NCI-H2107 treated with DMSO at 0.1 percent for 48 hours (cell line): ENCODE data around the gene AVPR1B.
"Not testable (repeated sequence)": the region's sequence is repeated elsewhere in the genome, so short reads cannot be mapped to it uniquely, and the experiment has no call there.

Experiments used
- DNase-seq: peaks from one replicate; lab custom pipeline; 2025; ENCODE audit not compliant: unreplicated experiment; lab: John Stamatoyannopoulos, UW

Gene AVPR1B

DNA sequence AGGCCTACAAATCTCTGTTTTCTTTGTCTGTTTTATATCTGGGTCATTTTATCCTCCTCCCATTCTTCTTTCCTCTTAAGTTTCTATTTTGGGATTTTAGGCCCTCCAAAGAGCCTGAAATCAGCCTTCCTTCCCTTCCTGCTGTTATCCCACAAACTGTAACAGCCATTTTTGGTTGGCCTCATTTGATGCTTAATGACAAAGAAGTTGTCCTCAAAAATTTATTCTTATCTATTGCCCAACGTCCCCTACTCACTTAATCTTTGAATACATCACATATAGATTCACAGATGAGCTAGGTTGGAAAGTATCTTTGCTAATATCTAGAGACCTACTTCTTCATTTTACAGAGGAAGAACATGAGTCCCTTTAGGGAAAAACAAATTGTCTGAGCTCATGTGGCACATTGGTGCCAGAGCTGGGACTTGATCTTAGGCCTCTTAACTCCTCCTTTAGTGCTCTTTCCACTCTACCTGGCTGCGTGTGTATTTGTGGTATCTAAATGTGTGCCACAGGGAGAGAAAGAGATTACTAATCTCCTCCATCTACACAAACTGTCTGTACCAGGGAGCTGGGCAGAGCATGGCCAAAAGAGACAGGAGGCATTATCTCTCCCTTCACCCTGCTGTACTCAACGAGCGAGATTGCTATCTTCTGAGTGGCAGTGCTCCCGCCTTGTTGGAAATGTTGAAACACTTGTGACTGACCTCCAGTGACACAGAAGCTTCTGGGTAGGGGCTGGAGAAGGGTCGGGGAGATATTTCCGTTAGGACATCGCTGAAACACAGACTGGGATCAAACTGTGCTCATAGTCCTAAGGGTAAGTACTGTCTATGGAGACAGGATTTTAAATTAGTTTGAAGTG is 34.1 kb downstream of the AVPR1B start:
- no peak for DNase-seq

DNA sequence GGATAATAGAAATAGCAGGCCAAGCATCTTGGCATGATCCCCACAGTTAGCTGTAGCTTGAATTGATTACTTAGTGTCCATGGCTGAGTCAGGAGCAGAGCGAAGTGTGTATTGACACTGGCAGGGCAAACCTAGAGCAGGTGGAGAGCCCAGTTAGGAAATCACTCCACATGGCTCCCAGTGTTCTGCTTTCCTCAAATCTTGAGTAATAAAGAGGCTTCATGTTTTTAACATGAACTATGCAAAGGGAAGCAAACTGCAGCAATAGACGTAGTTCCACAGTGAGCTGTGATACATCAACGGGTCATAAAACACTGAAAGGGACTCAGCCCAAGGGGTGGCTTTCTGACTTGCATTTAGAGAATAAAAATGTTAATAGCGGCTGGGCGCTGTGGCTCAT is 35.3 kb downstream of the AVPR1B start:
- no peak for DNase-seq

DNA sequence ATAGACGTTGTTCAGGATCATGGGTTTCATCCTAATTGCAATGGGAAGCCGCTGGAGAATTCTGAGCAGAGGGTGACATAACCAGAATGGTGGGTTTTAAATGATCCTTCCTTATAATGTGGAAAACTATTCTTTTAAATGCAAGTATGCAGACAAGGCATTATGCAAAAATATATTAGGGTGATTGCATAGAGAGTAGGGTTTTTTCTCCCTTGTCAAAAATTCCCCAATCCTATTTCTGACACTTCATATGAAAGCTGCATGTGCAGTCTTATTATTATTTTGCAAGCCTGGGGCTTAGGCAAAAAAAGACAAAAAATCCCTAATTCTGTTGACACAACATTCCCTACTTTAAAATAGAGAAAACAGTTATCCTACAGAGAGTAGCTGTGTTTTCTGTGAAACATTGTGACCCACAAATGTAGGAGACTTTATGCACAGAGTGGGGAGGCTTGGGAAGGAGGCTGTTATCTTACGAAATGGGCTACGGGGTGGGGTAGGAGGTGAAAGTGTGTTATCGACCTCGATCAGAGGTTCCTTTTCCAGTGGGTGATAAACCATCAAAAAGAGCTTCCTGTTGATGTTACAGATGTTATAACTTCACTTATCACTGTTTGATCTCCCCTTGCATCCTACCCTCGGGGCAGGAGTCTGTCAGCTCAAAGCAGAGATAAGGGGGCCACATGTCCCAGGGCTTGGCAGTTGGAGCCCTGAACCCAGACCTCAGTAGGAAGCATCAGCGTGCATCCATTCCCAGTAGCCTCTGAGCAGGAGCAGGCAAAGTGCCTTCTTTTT is 37.0 kb downstream of the AVPR1B start:
- DNase-seq: no peak

DNA sequence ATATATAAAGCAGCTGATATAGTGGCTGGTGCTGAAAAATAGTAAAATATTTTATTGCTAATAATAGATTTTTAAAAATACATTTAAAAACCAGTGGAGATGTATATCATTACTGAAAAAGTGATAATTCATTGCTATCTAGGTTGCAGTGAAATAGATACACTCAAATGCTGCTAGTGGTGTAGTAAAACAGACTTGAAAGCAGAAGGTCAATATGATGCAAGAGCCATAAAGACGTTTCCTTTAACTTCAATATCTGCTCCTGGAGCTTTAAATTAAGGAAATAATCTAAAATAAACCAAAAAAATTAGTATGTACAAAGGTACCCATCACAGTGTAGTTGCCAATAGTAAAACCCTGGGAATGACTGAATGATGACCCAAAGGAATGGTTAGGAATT is 38.1 kb downstream of the AVPR1B start:
- no peak for DNase-seq

DNA sequence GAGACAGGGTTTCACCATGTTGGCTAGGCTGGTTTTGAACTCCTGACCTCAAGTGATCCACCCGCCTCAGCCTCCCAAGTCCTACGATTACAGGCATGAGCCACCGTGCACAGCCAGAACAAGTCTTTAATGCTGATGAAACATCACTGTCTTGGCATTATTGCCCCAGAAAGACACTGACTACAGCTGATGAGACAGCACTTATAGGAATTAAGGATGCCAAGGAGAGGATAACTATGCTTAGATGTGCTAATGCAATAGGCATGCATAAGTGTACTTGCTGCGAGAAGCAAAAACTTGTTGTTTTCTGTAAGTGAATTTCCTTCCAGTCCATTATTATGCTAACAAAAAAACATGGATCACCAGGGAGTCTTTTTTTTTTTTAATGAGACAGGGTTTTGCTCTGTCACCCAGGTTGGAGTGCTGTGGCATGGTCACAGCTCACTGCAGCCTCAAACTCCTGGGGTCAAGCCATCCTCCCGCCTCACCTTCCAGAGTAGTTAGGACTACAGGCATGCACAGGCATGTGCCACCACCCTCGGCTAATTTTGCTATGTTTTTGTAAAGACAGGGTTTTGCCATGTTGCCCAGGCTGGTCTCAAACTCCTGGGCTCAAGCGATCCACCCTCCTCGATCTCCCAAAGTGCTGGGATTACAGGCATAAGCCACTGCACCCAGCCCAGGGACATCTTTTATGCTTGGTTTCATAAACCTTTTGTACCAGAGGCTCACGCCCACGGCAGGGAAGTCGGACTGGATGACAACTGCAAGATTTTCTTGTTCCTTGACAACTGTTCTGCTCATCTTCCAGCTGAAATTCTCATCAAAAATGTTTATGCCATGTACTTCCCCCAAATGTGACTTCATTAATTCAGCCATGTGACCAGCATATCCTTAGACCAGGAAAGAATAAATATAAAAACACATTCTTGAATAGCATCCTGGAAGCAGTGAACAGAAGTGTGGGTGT is 41.1 kb downstream of the AVPR1B start:
- no peak for DNase-seq

DNA sequence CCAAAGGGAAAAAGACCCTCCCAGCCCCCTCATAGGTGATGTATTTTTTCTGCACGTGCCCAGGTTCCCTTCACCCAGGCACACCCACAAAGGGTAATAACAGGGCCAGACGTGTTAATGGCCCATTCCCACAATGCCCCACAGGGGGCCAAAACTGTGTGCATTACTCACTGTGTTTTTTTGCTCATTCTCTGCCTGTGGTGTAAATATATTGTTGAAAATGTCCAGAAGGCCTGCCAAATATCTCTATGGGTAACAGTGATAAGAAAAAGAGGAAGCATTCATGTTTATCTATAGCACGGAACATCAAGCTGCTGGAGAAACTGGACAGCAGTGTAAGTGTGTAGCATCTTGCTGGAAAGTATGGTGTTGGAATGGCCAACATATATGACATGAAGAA is 42.3 kb downstream of the AVPR1B start:
- no peak for DNase-seq

DNA sequence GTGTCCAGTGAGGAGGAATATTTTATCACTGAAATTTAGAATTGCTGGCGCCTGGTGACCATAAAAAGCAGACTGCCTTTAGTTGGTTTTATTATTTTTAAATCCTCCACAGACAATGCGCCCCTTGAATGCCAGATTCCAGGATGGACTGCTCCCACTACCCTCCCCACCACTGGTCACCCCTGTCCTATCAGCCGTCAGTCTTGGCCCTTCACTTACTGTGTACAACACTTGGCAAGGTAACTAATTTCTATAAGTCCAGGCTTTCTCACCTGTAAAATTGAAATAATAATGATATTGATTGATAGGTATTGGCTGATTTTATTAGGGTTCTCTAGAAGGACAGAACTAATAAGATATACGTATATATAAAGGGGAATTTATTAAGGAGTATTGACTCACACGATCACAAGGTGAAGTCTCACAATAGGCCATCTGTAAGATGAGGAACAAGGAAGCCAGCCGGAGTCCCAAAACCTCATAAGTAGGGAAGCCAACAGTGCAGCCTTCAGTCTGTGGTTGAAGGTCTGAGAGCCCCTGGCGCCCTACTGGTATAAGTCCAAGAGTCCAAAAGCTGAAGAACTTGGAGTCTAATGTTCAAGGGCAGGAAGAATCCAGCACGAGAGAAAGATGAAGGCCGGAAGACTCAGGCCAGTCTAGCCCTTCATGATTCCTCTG is 46.4 kb downstream of the AVPR1B start:
- no peak for DNase-seq

DNA sequence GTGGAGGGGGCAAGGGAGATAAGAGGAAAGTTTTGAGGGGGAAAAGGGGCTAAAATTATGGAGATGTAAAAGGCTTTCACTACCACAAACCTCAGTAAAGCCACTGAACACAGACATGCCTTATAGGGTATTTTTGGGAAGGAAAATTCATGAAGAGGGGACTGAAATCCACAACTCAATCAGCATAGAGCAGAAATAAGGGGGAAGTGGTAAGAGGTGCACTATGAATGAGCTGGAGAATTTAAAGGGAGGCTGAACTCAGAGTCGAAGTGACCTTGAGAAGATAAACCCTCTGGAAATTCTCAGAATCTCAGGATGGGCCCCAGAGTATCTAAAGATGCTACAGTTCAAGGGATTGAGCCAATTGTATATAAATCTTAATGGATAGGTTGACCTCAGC is 48.9 kb downstream of the AVPR1B start:
- no peak for DNase-seq

DNA sequence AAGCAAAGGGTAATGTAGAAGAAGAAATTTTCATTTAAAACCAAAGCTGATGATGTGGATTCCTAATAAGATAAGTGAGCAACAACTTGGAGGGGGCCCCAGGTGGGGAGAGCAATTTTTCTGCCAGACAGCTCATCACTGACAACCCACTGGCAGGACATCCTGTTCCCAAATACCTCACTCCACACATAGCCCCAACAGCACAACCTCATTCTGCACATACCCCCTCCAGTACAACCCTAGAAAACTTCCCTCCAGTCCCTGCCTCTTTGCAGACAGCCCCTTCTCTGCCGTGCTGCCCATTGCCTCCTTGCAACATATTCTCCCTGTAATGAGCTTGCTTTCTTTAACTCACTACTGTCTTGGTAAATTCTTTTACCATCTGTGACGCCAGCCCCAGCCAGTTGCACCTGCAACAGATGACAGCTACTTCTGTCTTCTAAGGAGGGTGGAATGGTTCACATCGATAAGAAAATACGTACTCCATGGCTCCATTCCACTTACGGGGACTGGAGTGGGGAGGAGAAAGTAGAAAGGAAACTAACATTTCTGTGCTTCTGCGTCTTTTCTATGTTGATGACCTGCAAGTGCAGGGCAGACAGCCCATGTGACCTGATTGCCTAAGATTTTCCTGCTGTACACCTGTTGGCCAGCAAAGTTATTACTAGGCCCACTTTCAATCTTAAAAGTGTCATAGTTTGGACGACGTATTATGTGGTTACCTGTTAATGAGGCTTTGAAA is 49.5 kb downstream of the AVPR1B start:
- no peak for DNase-seq

DNA sequence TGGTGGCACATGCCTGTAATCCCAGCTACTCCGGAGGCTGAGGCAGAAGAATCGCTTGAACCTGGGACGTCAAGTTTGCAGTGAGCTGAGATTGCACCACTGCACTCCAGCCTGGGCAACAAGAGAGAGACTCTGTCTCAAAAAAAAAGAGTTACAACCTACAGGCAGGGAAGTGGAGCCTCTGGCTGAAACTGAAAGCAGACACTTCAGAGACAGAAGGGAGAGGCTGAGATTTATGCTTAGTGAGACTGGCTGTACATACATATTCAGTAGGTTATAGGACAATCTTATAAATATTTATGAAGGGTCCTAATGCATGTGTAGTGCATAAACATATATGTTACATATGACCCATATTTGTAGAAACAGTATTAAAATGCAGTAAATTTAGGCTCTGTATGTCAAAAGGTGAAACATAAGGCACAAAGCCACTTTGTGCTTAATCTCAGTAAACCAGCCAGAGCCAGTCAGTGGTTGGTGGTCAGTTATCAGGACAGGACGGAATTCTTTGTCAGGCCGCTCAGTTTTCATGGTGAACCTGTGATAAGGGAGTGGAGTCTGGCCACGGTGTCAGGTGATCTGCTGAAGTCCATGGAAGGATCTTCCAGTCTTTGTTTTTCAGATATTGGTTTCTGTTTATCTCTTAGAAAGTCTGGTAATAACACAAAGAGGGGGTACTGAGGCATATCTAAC is 50.6 kb downstream of the AVPR1B start:
- no peak for DNase-seq

DNA sequence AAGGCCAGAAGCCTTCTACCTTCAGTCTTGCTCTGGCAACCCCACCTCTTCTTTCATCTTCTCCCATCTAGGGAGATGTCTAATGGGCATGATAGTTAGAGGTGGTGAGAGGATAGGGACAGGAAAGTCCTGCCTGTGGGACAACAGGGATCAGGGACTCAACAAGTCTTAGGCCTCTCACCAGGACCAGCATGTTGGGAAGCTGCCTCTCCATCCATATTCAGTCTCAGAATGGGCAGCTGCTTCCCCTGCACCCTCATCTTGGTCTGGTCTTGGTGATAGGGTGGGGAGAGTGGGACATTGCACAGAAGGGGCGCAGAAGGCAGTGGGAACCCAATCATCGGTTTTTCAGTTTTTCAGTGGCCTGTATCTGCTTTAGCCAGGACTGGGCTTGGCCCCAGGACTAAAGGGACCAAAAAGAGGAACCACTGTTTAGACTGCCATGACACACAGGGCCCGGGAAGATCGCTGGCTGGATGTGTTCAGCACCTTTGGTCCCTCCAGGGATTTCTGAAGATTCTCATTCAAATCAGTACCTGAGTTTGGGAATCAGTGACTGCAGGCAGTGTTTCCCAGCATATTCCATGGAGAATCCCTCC is 51.5 kb downstream of the AVPR1B start:
- DNase-seq: no peak

DNA sequence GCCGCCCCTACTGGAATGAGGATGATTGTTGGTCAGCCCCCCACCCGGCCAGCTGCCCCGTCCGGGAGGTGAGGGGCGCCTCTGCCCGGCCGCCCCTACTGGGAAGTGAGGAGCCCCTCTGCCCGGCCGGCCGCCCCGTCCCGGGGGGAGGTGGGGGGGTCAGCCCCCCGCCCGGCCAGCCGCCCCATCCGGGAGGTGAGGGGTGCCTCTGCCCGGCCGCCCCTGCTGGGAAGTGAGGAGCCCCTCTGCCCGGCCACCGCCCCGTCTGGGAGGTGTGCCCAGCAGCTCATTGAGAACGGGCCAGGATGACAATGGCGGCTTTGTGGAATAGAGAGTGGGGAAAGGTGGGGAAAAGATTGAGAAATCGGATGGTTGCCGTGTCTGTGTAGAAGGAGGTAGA is 52.7 kb downstream of the AVPR1B start:
- DNase-seq: not testable (repeated sequence)

DNA sequence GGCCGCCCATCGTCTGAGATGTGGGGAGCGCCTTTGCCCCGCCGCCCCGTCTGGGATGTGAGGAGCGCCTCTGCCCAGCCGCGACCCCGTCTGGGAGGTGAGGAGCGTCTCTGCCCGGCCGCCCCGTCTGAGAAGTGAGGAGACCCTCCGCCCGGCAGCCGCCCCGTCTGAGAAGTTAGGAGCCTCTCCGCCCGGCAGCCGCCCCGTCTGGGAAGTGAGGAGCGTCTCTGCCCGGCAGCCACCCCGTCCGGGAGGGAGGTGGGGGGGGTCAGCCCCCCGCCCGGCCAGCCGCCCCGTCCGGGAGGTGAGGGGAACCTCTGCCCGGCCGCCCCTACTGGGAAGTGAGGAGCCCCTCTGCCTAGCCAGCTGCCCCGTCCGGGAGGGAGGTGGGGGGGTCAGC is 53.2 kb downstream of the AVPR1B start:
- DNase-seq: not testable (repeated sequence)

DNA sequence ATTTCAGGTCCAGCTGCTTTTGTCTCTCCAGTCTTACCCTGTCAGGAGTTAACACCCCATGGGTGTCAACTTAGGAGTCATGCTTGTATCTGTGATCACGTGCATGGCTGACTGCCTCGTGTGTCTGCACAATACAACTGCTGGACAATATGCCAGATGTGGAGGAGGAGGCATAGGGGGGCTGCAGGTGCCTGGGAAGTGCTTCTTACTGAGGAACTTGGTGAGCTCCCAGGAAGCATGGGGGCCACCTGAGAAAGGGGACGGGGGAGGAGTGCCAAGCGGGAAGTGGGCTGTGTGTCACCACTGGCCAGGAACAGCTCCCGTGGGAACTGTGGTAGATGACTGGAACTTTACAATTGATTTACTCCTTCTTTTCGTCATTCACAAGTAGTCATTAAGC is 54.7 kb downstream of the AVPR1B start:
- DNase-seq: no peak

DNA sequence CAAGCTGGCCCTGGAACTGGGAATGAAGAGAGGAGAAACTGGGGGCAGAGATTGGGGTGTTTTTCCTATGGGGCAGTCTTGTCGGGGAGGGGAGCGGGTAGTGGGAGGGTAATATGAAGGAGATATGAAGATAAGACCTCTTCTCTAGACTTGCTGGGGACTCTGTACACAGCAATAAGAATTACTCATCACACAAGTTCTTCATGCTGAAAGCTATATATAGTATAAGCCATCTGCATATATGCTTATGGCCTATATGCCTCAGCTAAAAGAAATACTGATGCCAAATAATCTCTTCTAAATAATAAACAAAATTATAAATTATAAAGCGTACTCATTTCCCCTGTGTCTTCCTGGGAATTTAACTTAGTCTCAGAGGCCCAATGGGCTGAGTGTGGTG is 56.3 kb downstream of the AVPR1B start:
- no peak for DNase-seq
